GM21528 (cell line): ENCODE measurements around the gene ZP1.

Source experiments
- ATAC-seq: cut with Tn5 transposase; IDR thresholded peaks from one replicate; pipeline ENCODE4 v1.9.1; 2021; ENCODE audit warnings: mild to moderate bottlenecking, moderate library complexity; ENCODE audit not compliant: unreplicated experiment, low FRiP score

The ZP1 gene

DNA sequence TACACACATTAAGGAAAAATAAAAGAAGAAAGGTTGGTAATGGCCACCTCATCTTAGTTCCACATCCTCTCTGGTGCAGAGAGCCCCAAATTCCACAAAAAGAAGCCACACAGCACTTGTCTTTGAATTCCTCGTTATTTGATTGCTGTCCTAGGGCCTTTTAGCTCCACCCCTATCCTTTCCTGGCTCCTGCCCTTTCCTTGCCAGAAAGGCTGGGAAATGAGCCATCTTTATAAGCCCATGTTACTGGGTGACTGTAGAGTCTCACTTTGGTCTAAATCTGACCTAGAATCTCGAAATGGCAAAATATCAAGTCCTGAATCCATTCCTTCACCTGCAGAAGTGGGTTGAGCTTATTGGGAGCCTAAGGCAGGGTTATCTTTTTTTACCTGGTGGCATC lies 52.6 kb downstream of the ZP1 start:
- no peak for ATAC-seq

DNA sequence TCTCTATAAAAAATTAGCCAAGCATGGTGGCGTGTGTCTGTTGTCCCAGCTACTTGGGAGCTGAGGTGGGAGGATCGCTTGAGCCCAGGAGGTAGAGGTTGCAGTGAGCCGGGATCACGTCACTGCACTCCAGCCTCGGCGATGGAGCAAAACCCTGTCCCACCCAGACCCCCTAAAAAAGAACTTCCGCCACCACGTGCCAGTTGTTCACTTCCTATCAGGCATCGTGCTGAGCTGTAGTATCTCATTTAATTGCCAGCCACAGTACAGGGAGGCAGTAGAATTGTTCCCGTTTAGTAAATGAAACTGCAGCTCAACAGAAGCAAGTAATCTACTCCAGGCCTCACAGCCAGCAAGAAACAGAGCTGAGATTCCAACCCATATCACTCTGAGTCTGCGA lies 53.9 kb downstream of the ZP1 start:
- no peak for ATAC-seq

DNA sequence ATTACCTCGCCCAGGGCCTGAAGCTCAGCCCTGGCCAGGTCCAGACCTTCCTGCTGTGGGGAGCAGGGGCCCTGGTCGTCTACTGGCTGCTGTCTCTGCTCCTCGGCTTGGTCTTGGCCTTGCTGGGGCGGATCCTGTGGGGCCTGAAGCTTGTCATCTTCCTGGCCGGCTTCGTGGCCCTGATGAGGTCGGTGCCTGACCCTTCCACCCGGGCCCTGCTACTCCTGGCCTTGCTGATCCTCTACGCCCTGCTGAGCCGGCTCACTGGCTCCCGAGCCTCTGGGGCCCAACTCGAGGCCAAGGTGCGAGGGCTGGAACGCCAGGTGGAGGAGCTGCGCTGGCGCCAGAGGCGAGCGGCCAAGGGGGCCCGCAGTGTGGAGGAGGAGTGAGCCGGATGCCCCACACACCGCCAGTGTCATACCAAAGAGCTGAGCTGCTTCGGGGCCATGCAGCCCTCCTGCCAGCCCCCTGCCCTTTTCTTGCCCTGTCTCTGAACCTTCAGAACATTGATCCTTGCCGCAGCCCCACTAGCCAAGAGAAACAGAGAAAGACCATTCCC lies 54.5 kb downstream of the ZP1 start:
- no peak for ATAC-seq

DNA sequence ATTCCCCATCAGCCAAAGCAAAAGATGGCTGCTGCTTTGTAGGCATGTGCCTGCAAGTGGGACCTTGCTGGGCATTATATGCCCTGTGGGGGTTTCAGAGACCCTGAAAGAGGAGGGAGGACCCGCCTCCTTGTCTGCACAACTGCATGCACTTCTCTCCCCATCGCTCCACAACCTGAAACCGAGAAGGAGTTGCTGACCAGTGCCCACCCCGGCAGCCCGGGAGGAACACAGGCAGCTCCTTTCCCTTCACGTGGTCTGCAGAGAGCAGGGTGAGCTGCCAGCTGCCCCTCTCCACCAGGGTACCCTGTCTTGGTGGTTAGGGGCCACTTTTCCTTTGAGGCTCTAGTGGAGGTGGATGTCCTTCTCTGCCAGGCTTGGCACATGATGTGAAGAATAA lies 55.6 kb downstream of the ZP1 start:
- ATAC-seq: no peak

DNA sequence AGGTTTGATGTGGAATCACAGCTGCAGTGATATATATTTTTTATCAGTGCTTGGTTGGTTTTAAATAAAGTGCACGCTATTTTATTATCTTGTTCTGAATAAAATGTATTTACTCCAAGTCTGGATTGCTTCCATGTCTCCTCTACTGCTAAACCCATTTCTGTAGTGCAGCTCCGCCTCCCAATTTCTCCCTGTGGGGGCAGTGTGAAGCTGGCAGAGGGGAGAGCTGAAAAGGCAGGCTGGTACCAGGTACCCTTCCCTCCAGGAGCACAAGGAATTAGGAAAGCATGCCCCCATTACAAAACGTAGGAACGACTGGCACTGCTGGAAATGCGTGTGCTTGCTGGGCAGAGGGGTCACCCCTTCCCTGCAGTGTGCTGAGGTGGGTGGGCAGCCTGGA lies 56.0 kb downstream of the ZP1 start:
- no peak for ATAC-seq

DNA sequence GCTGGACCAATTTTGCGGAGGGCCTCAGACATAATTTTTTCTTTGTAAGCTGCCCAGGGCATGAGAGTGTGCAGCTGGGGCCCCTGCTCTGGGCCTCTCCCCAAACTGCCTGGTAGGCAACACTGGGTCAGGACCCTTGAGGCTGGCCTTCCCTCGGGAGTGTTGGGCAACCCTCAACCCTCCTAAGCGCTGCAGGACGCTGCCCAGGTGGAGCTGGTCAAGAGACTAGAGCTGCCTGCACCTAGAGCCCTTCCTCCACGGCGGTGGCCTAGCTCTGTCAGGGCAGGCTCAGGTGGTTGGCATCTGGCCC lies 56.4 kb downstream of the ZP1 start:
- no peak for ATAC-seq

DNA sequence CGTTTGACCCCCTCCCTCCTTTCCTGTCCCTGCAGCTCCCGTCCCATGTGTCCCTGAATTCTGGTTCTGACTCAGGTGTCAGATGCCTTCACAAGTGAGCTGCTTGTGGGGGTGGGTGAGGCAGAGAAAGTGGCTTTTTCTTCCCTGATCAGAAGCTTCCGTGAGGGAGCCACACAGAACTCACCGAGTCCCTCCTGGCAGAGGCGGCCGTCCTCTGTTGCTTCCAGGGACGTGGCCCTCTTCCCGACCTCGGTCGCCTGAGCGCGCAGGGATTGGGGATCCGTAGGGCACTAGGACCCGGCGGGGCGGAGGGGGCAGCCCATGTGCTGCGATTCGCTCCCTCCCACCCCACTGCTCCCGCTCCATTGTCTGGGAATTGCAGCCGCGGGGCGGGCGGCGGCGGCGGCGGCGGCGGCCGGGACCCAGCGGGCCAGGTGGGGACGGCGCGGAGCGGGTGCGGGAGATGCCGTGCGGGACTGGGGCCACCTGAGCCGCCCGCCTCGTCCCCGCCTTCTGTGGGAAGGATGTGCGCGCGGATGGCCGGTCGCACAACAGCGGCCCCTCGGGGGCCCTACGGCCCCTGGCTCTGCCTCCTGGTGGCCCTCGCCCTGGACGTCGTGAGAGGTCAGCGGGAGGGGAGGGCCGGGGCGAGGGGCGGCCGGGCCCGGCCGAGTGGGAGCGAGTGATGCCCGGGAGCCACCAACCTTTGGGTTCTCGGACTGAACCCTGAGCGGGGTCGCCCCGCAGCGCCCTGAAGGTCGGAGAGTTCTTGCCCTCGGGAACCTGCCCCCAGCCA lies 57.0 kb downstream of the ZP1 start, which contains the start of gene TMEM132A:
TSS of gene TMEM132A (plus strand) at position 351 of the 796 bp plus-strand sequence. CDS start at position 525, 174 bp downstream.
- ATAC-seq: no peak
